ENCODE measurements around the gene SIRPB2. TPM values are rescaled to one million over a fixed set of nuclear protein-coding genes. Genes with fewer than 3 reads are reported as not detected.

The SIRPB2 gene
- polyA plus RNA-seq, 1 donor from 2014 or later = 0.15 TPM

GRCh38 chr20:1456300-1456699 lies 34.9 kb downstream of the SIRPB2 start:
- H3K9me3 Mint-ChIP-seq = no peaks in the 10 kb centered on the region
- H3K4me1 Mint-ChIP-seq = peaks cover 0 to 8% (median 2%) of the 10 kb centered on the region in 3 donors
- H3K27ac Mint-ChIP-seq = no peak overlapping the region
- H3K27me3 Mint-ChIP-seq = no peaks in the 10 kb centered on the region
- H3K36me3 Mint-ChIP-seq = peaks cover 8% of the 10 kb centered on the region
- no peak overlapping the region for H3K4me3 Mint-ChIP-seq

DNA sequence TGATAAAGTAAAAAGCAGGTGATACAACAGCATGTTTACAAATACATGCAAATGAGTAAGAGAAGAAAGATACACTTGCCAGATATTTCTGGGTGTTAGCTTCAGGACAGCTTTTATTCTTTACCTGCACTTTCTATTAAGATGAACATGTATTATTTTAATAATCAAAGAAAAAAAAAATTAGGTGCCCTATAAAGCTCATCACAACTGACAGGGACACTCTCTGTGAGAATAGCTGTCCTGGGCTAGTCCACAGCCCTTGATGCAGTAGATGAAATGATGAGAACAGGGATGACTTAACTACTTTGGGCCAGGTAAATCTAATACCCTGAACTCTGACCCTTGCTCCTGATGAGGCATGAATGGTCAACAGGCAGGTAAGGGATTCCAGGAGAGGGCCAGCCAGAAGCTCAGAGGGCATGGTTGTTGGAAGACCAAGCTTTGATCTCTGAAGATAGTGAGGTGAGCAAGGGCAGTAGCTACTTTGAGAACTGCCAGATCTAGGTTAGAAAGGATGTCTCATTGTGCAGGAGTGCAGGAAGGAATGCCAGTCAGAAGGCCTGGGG lies 40.2 kb downstream of the SIRPB2 start:
- Mint-ChIP-seq H3K36me3 (peaks cover 5% of the 10 kb centered on the region), H3K27ac (no peak overlapping the region)

DNA sequence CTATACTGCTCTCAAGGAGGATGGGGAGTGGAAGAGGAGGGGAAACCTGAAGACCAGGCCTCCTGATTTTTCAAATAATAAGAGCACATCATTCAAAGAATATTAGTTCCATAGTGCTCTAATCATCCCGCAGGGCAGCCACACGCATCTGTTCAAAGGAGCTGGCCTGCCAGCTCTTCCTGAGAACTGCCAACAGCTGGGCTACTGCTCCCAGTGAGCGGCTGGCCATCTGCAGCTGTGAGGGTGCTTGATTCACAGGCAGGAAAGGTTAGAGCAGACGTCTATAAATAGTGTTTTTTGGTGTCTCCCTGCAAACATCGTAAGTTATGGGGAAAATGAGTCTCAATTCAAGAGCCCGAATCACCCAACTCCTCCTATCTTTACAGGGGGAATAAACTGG lies 41.9 kb downstream of the SIRPB2 start:
- H3K27me3 Mint-ChIP-seq = no peaks in the 10 kb centered on the region
- H3K4me3 Mint-ChIP-seq = no peak overlapping the region
- H3K9me3 Mint-ChIP-seq = no peaks in the 10 kb centered on the region
- peaks cover 6% of the 10 kb centered on the region for H3K36me3 Mint-ChIP-seq
- H3K27ac Mint-ChIP-seq = no peak overlapping the region
- no peaks in the 10 kb centered on the region for H3K4me1 Mint-ChIP-seq

More for the DNA sequence above, 40.2 kb downstream of the SIRPB2 start:
- Mint-ChIP-seq H3K4me3 (no peak overlapping the region), H3K27me3 (no peaks in the 10 kb centered on the region), H3K9me3 (no peaks in the 10 kb centered on the region), H3K4me1 (no peaks in the 10 kb centered on the region)

- H3K4me1 Mint-ChIP-seq = no peaks in the 10 kb centered on the region
- H3K27ac Mint-ChIP-seq = no peak overlapping the region
- H3K4me3 Mint-ChIP-seq = no peak overlapping the region
- H3K27me3 Mint-ChIP-seq = no peaks in the 10 kb centered on the region
- H3K36me3 Mint-ChIP-seq = peaks cover 7% of the 10 kb centered on the region
- no peaks in the 10 kb centered on the region for H3K9me3 Mint-ChIP-seq
Measured at GRCh38 chr20:1448081-1448620, 43.1 kb downstream of the SIRPB2 start.

DNA sequence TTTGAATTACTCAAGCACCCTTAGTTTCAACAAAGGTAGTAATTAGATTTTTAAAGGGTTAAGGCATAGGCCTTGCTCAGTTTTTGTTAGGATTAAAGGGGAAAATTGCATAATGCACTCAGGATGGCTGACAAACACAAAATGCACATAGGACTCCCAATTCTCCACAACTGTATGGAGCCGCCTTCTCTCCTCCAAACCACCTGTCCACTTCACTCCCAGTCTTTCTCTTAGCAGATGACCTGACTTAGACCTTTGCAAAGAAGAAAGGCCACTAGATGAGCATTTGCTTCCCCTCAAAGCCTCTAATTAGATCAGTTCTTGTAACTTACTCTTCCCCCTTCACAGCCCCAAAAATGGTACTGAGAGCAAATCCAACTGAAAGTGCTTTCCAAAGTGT lies 44.7 kb downstream of the SIRPB2 start:
- Mint-ChIP-seq H3K9me3 (no peaks in the 10 kb centered on the region), H3K27ac (no peak overlapping the region), H3K36me3 (peaks cover 7% of the 10 kb centered on the region), H3K27me3 (no peaks in the 10 kb centered on the region), H3K4me3 (no peak overlapping the region), H3K4me1 (no peaks in the 10 kb centered on the region)

- peaks cover 0 to 3% (median 2%) of the 10 kb centered on the region in 3 donors for H3K4me1 Mint-ChIP-seq
- H3K27ac Mint-ChIP-seq = no peak overlapping the region
- H3K4me3 Mint-ChIP-seq = no peak overlapping the region
- no peaks in the 10 kb centered on the region for H3K27me3 Mint-ChIP-seq
- no peaks in the 10 kb centered on the region for H3K9me3 Mint-ChIP-seq
- peaks cover 7% of the 10 kb centered on the region for H3K36me3 Mint-ChIP-seq
Measured at GRCh38 chr20:1443085-1443484, 48.1 kb downstream of the SIRPB2 start.

DNA sequence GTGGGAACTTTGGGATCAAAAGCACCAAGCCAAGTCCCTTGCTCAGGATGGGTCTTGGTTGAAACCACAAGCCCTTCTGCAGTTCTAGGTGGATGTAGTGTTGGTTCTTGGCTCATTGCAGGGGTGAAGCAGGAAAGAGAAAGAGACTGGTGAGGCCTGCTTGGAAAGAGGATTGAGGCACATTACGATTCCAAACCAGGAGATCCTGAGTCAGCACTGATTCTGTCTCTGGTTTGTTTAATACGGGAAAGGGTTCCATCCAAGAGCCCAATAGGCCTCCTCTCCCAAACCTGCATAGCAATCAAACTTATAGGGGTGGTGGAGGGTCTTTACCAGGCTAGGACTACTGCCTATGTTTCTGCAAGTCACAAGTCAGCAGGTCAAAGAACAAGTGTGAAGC lies 48.9 kb downstream of the SIRPB2 start:
- H3K4me3 Mint-ChIP-seq = no peak overlapping the region
- peaks cover 7% of the 10 kb centered on the region for H3K36me3 Mint-ChIP-seq
- no peak overlapping the region for H3K27ac Mint-ChIP-seq
- H3K4me1 Mint-ChIP-seq = peaks cover 2 to 9% (median 6%) of the 10 kb centered on the region in 3 donors
- H3K9me3 Mint-ChIP-seq = no peaks in the 10 kb centered on the region
- no peaks in the 10 kb centered on the region for H3K27me3 Mint-ChIP-seq

GRCh38 chr20:1441133-1441532 lies 50.1 kb downstream of the SIRPB2 start:
- H3K27ac Mint-ChIP-seq = no peak overlapping the region
- H3K27me3 Mint-ChIP-seq = no peaks in the 10 kb centered on the region
- H3K4me1 Mint-ChIP-seq = peaks cover 7 to 12% (median 11%) of the 10 kb centered on the region in 3 donors
- H3K36me3 Mint-ChIP-seq = peaks cover 7% of the 10 kb centered on the region
- no peak overlapping the region for H3K4me3 Mint-ChIP-seq
- no peaks in the 10 kb centered on the region for H3K9me3 Mint-ChIP-seq

DNA sequence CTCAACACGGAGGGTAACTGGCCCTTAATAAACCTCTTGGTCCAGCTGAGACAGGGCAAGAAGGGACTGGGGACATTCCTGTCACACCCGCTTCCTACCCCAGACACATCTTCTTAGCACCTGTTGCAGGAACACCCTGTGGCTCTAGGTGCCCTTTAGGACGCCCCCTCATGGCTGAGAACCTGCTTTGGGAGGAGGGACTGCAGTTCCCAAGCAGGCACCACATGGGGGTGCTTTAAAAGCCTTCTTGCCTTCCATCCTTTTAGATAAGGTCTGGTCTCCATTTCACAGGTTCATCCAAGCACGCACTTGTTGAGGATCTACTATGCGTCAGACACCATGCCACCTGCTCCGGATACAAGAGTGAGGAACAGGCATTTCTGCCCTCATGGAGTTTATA lies 51.2 kb downstream of the SIRPB2 start:
- peaks cover 5% of the 10 kb centered on the region for H3K36me3 Mint-ChIP-seq
- no peaks in the 10 kb centered on the region for H3K9me3 Mint-ChIP-seq
- H3K27me3 Mint-ChIP-seq = no peaks in the 10 kb centered on the region
- H3K4me1 Mint-ChIP-seq = peaks cover 13 to 20% (median 16%) of the 10 kb centered on the region in 3 donors
- H3K27ac Mint-ChIP-seq = peak overlapping the region in 1 of 3 donors; percentile 1
- H3K4me3 Mint-ChIP-seq = no peak overlapping the region

GRCh38 chr20:1438361-1438760 lies 52.9 kb downstream of the SIRPB2 start:
- H3K4me1 Mint-ChIP-seq = peaks cover 22 to 30% (median 25%) of the 10 kb centered on the region in 3 donors
- H3K36me3 Mint-ChIP-seq = peaks cover 2% of the 10 kb centered on the region
- H3K27ac Mint-ChIP-seq = no peak overlapping the region
- no peaks in the 10 kb centered on the region for H3K27me3 Mint-ChIP-seq
- H3K4me3 Mint-ChIP-seq = no peak overlapping the region
- H3K9me3 Mint-ChIP-seq = no peaks in the 10 kb centered on the region

- H3K27ac Mint-ChIP-seq = peak overlapping the region; percentile 8 to 52 (median 26)
- H3K27me3 Mint-ChIP-seq = peaks cover 5% of the 10 kb centered on the region
- H3K36me3 Mint-ChIP-seq = peaks cover 6% of the 10 kb centered on the region
- no peak overlapping the region for H3K4me3 Mint-ChIP-seq
- H3K4me1 Mint-ChIP-seq = peaks cover 28 to 34% (median 29%) of the 10 kb centered on the region in 3 donors
- no peaks in the 10 kb centered on the region for H3K9me3 Mint-ChIP-seq
Measured at GRCh38 chr20:1437235-1437904, 53.9 kb downstream of the SIRPB2 start.

GRCh38 chr20:1436263-1436662 lies 55.0 kb downstream of the SIRPB2 start:
- peaks cover 4% of the 10 kb centered on the region for H3K36me3 Mint-ChIP-seq

GRCh38 chr20:1435337-1435699 lies 55.9 kb downstream of the SIRPB2 start:
- Mint-ChIP-seq H3K36me3 (peaks cover 4% of the 10 kb centered on the region), H3K27ac (peak overlapping the region in 2 of 3 donors; percentile 68 to 91), H3K4me1 (peaks cover 36 to 44% (median 41%) of the 10 kb centered on the region in 3 donors), H3K4me3 (peak overlapping the region in 2 of 4 donors; percentile 24 to 67), H3K9me3 (no peaks in the 10 kb centered on the region), H3K27me3 (peaks cover 10% of the 10 kb centered on the region)

More at GRCh38 chr20:1436263-1436662, 55.0 kb downstream of the SIRPB2 start:
- H3K4me1 Mint-ChIP-seq = peaks cover 33 to 41% (median 37%) of the 10 kb centered on the region in 3 donors
- no peak overlapping the region for H3K27ac Mint-ChIP-seq
- no peak overlapping the region for H3K4me3 Mint-ChIP-seq
- no peaks in the 10 kb centered on the region for H3K9me3 Mint-ChIP-seq
- peaks cover 7% of the 10 kb centered on the region for H3K27me3 Mint-ChIP-seq

- peaks cover 4% of the 10 kb centered on the region for H3K36me3 Mint-ChIP-seq
- H3K4me3 Mint-ChIP-seq = peak overlapping the region in 3 of 4 donors; percentile 24 to 67 (median 51)
- peak overlapping the region; percentile 68 to 91 (median 86) for H3K27ac Mint-ChIP-seq
- H3K27me3 Mint-ChIP-seq = peaks cover 10% of the 10 kb centered on the region
- no peaks in the 10 kb centered on the region for H3K9me3 Mint-ChIP-seq
- H3K4me1 Mint-ChIP-seq = peaks cover 34 to 44% (median 41%) of the 10 kb centered on the region in 3 donors
Measured at GRCh38 chr20:1434571-1435336, 56.5 kb downstream of the SIRPB2 start.

DNA sequence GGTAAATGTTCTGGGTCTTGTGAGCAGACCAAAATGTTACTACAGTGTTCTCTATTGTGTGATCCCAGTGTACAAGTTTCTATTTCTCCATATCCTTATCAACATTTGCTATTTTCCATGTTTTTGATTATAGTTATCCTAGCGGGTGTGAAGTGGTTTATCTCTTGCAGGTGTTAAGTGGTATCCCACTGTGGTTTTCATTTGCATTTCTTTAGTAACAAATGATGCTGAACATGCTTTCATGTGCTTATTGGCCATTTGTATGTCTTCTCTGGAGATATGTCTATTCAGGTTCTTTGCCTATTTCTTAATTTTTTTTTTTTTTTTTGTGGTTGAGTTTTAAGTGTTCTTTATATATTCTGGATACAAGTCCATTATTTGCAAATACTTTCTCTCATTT lies 60.1 kb downstream of the SIRPB2 start:
- Mint-ChIP-seq H3K4me3 (no peak overlapping the region), H3K27ac (no peak overlapping the region), H3K4me1 (peaks cover 26 to 35% (median 33%) of the 10 kb centered on the region in 3 donors), H3K9me3 (no peaks in the 10 kb centered on the region), H3K36me3 (peaks cover 8% of the 10 kb centered on the region), H3K27me3 (peaks cover 12% of the 10 kb centered on the region)
